Measurements from ENCODE around the gene PLCH1. TPM values are rescaled to one million over a fixed set of nuclear protein-coding genes. Genes with fewer than 3 reads are reported as not detected.

The PLCH1 gene
- total RNA-seq, 1 experiment from 2014 or later, result 3.8 TPM

- RAD21 ChIA-PET (ENCODE audit: low non-redundant PET in 1 of 2, low total read pairs in 2 of 2, uncharacterized antibody in 2 of 2, unreplicated experiment in 2 of 2), result interaction anchor here in 1 of 2 experiments (1.0 to 1.1 kb wide), 2 partner anchors 321 to 351 kb away, joined by 3 read pairs; no protein-coding TSS in a partner anchor
- CTCF ChIA-PET, result interaction anchor here (0.8 to 5.6 kb wide), 8 partner anchors 12 to 365 kb away, joined by 3 to 86 read pairs (median 6); no protein-coding TSS in a partner anchor
- ATAC-seq (no peak), DNase-seq (ENCODE audit: low read depth, low spot score) (no peak)
- Histone ChIP-seq H2AFZ (ENCODE audit: low read depth, low read length, poor library complexity, severe bottlenecking) (no peak overlapping the region), H3K4me3 (replicated peaks in 1 of 2; ENCODE audit: low read depth in 1 of 2, low read length in 2 of 2) (no peak overlapping the region), H3K9me2 (ENCODE audit: insufficient read depth) (no peaks in the 10 kb centered on the region), H3K4me1 (ENCODE audit: control insufficient read depth in 1 of 2, insufficient read depth in 2 of 2, low read length in 2 of 2) (no peaks in the 10 kb centered on the region), H3K36me3 (ENCODE audit: control insufficient read depth in 1 of 2, insufficient read depth in 2 of 2, low read length in 2 of 2) (no peaks in the 10 kb centered on the region), H3K79me2 (ENCODE audit: insufficient read depth, low read length) (no peaks in the 10 kb centered on the region), H3K9me3 (ENCODE audit: control insufficient read depth in 1 of 2, insufficient read depth in 1 of 2, low read depth in 1 of 2, low read length in 2 of 2) (no peaks in the 10 kb centered on the region), H4K20me1 (ENCODE audit: insufficient read depth) (no peaks in the 10 kb centered on the region), H3K4me2 (ENCODE audit: low read length) (no peak overlapping the region), H3K27me3 (ENCODE audit: insufficient read depth, low read length) (no peaks in the 10 kb centered on the region), H3K27ac (ENCODE audit: low read depth, low read length) (no peak overlapping the region), H3K9ac (ENCODE audit: low read length) (no peak overlapping the region)
- no TSS peak for BruUV-seq (replicated peaks)
- POLR2A ChIA-PET, result no interaction called here
- intact Hi-C loops (cut with micrococcal nuclease), result loop anchor here (1.0 to 5.0 kb wide), 3 partner anchors 321 to 946 kb away; no protein-coding TSS in a partner anchor
- no peak for TF ChIP-seq TCF7L2 (IDR thresholded peaks at IDR 0.05; ENCODE audit: borderline replicate concordance, extremely low read depth, insufficient read depth, insufficient read length)
- TF ChIP-seq EZH2 (IDR thresholded peaks at IDR 0.05), result no peak
- TF ChIP-seq POLR2AphosphoS5 (IDR thresholded peaks at IDR 0.05; ENCODE audit: low read depth, low read length), result no peak
- no peak for TF ChIP-seq ZBTB33 (IDR thresholded peaks at IDR 0.05; ENCODE audit: extremely low read depth, insufficient replicate concordance, low read length)
- TF ChIP-seq POLR2A (IDR thresholded peaks at IDR 0.05; ENCODE audit: borderline replicate concordance, extremely low read depth, insufficient read depth, insufficient read length), result no peak
- TF ChIP-seq RAD21 (IDR thresholded peaks at IDR 0.05; ENCODE audit: low read depth), result no peak
- TF ChIP-seq ZNF274 (IDR thresholded peaks at IDR 0.05; ENCODE audit: low read depth, low read length), result no peak
- no peak for TF ChIP-seq SRF (IDR thresholded peaks at IDR 0.05; ENCODE audit: low read depth)
- TF ChIP-seq FOSL1 (IDR thresholded peaks at IDR 0.05; ENCODE audit: low read depth), result no peak
- TF ChIP-seq ZFX (IDR thresholded peaks at IDR 0.05), result no peak
- no peak for TF ChIP-seq EZH2phosphoT487 (IDR thresholded peaks at IDR 0.05; ENCODE audit: borderline replicate concordance)
- no peak for TF ChIP-seq YY1 (IDR thresholded peaks at IDR 0.05; ENCODE audit: extremely low read depth, insufficient replicate concordance, low read depth, low read length)
These were observed 41.9 kb downstream of the PLCH1 start for GRCh38 chr3:155702745-155703591.
